T-helper 2 cell treated with Interferon-gamma antibody and Interleukin-4, amounts not matched to agents 100 ng/mL and 5 ng/mL, for 36 hours (primary cell): ENCODE measurements around the gene EMP2. TPM values are rescaled to one million over a fixed set of nuclear protein-coding genes. Genes with fewer than 3 reads are reported as not detected.
"Not testable (repeated sequence)": the region's sequence is repeated elsewhere in the genome, so short reads cannot be mapped to it uniquely, and the experiment has no call there.

ENCODE experiments used
- intact Hi-C: fragments of 100-400 bp; cut with micrococcal nuclease; formaldehyde crosslinking; loops from one replicate; pipeline ENCODE4 v1.15.1; 2023
- total RNA-seq: library from RNA; stranded (reverse); gene quantifications from 2 replicates; pipeline ENCODE4 v1.2.3, GENCODE V29; 2022

Gene EMP2, protein sequence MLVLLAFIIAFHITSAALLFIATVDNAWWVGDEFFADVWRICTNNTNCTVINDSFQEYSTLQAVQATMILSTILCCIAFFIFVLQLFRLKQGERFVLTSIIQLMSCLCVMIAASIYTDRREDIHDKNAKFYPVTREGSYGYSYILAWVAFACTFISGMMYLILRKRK
- total RNA-seq = not detected in 2 replicates

DNA sequence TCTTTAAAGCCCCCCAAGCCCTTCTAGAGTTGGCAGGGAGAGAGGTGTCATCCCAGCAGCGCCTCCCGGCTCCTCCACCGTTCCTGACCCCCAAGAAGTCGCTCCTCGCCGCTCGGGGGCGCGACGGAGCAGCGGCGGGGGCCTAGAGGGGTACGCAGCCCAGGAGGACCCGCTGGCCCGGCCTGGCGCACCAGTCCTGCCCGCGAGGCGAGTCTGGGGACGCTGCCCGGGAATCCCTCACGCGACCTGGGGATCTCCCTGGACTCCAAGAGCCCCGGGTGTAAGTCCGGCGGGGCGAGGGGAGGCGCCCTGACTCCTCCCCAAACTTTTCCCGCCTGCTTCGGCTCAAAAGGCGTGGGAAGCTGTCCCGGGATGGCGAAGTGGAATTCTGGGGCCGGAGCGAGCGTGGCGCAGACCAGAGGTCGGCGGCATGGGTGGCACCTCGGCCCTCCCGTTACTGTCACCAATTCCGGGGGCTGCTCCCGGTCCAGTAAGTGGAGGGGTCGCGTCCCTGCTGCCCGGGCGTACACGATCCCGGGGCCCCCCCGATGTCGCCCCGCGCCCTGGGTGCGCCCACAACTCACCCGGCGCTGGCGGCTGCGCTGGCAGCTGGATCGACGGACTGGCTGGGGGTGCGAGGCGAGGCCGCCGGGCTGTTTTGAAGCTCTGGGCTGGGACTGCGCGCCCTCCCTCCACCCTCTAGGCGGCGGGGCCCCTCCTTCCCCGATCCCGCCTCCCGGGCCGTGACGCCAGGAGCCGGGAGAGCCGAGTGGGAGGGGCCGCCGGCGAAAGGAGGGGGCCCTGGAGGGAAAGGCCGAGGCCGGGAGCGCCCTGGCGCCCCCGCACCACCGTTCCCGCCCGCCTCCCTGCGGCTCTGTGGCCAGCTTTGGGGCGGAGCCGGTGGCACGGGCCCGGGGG, at the start of gene EMP2:
Gene EMP2, minus strand, starts transcription at position 634 of the 918 bp plus-strand sequence. CDS start 32,981 bp downstream, outside the sequence.
- intact Hi-C loops = no loop called here

DNA sequence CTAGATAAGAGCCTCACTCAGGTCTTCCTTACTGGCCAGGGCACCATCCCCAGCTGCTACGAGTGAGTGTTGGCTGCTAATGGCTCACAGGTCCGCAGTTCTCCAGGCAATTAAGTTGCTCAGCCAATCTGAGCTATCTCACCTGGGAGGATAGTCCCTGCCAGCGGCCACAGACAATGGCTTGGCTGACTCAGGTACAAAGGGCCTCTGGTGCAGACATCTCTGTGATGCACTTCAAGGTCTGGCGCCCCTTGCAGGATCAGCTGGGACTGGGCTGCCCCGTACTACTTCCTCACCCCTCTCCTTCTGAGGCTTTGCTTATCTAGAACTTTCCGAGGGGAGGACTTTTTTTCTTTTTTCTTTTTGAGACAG, 49.2 kb upstream of the EMP2 start:
- intact Hi-C loops = no loop called here

DNA sequence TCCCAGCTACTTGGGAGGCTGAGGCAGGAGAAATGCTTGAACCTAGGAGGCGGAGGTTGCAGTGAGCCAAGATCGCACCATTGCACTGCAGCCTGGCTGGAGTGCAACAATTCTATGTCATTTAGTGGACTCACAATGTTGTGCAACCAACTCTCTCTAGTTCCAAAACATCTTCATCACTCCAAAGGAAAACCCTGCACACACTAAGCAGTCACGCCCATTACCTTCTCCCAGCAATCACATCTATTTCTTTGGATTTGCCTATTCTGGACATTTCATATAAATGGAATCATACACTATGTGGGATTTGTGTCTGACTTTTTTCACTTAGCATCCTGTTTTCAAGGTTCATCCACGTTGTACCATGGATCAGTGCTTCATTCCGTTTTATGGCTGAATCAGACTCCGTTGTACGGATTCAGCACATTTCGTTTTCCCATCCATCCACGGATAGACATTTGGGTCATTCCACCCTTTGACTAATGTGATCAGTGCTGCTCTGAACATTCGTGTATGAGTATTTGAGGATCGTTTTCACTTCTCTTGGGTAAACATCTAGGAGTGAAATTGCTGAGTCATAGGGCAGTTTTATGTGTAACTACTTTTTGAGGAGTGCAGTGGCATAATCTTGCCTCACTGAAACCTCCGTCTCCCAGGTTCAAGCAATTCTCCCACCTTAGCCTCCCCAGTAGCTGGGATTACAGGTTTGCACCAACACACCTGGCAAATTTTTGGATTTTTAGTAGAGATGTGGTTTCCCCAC, 45.4 kb upstream of the EMP2 start:
- intact Hi-C loops = no loop called here

DNA sequence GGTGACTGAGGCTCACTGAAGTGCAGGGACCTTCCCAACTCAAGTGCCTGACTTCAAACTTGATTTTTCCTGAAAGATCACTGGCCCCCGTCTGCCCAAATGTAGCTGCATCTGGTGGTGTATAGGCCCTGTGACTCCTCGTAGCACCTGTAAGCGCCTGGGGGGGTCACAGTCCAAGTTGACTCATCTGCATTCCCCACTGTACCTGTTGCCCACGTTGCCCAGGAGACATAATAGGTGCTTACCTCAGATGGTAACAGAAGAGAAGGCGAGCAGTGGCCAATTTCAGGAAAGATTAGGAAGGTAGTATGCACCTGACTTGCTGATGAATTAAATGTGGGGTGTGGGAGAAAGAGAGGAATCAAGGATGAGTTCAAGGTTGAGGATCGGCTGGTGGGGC, 44.1 kb upstream of the EMP2 start:
- intact Hi-C loops = no loop called here

DNA sequence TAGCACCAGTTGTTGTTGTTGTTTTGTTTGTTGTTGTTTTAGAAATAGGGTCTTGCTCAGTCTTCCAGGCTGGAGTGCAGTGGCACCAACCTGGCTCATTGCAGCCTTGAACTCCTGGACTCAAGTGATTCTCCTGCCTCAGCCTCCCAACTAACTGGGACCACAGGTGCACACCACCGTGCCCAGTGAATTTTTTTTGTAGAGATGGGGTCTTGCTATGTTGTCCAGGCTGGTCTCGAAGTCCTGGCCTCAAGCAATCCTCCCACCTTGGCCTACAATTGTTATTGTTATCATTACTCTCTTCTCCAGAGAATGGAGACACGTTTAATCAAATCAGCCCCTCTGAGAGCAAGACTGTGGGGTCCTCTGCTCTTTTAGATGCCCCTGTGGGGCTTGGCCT, 42.7 kb upstream of the EMP2 start:
- intact Hi-C loops = no loop called here

DNA sequence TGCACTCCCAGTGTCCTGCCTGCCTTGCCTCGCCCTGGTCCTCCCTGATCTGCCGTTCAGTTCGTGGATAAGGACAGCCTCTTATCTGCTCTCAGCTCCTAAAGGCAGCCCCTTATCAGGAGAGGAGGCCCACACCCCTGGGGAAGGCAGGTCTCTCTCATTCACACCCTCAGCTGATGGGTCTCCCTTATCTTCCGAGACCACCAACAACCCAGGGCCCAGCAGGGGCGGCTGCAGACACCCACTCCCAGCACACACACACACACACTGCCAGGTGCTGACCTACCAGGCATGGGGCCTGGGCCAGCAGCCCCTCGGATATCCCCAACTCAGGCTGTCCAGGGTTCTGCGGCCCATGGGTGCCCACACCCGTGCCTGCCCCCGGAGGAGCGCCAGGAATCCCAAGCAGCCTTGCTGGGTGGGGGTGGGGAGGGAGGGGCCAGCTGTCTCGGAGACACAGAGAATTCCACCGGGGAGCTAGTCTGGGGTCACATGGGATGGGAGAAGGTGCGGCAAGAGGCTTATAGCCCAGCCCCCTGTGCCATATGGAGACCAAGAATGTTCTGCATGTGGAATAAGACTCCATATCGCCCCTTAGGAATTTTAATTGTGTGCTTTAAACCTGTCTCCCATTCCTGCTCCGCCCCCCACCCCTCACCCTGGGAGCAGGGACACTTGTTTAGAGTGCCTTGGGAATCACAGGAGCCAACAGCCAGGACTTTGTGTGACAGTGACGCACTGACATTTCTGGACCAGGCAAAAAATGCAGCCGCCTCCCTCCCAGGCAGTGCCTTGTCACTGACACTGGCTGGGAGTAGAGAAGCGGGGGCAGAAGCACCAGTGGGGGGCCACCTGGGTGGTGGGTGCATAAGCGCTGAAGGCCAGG, 41.9 kb upstream of the EMP2 start:
- intact Hi-C loops = no loop called here

DNA sequence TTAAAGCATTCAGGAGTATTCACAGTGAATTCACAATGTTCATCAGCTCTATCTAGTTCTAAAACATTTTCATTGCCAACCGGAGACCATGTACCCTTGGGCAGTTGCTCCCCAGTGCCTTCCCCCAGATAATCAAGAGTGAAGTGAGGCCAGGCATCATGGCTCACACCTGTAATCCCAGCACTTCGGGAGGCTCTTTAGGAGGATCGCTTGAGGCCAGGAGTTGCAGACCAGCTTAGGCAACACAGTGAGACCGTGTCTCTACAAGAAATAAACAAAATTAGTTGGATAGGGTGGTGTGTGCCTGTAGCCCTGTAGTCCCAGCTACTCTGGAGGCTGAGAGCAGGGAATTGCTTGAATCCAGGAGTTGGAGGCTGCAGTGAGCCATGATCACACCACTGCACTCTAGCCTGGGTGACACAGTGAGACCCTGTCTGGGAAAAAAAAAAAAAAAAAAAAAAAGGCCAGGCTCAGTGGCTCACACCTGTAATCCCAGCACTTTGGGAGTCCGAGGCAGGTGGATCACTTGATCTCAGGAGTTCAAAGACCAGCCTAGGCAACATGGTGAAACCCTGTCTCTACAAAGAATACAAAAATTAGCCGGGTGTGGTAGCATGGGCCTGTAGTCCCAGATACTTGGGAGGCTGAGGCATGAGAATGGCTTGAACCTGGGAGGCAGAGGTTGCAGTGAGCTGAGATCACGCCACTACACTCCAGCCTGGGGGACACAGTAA, 41.0 kb upstream of the EMP2 start:
- intact Hi-C loops = not testable (repeated sequence)

DNA sequence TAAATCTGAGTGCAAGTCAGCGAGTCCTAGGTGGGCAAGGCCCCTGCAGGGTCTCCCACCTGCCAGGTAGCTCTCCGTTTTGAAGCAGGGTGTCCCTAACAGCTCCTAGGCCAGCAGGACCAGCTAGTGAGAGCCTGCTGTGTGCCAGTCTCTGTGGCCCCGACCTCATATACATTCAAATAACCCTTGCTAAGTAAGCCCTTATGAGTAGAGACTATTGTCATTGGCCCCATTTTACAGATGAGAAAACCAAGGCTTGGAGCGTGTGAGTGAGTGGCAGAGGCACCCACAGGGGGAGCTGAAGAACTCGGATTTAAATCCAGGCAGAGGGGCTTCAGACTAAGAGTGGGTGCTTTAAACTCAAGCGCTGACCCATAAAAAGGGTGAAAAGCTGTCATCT, 39.7 kb upstream of the EMP2 start:
- intact Hi-C loops = no loop called here

DNA sequence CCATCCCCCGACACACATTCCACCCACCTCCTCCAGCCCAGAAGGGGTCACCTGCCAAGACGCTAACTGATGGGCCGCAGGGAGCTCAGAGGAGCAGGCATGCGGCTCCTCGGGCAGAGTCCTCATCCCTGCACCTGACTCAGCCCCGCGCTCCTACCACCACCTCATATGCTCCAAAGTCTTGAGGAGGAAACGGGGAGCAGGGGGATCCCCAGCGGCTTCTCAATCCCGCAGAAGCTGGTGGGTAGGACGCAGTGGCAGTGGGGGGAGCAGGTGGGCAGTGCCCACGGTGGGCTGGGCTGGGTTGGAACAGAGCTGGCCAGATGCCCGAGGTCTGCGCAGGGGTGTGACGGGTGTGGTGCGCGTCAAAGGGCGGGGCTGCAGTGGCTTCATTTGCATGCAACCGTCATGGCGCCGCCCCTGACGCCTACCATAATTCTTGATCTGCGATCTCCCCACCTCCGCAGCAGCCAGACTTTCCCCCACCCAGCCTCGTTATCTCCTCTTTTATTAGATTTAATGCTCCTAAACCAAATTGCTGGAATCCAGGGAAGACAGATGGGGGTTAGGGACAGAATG, 39.0 kb upstream of the EMP2 start:
- intact Hi-C loops = no loop called here

DNA sequence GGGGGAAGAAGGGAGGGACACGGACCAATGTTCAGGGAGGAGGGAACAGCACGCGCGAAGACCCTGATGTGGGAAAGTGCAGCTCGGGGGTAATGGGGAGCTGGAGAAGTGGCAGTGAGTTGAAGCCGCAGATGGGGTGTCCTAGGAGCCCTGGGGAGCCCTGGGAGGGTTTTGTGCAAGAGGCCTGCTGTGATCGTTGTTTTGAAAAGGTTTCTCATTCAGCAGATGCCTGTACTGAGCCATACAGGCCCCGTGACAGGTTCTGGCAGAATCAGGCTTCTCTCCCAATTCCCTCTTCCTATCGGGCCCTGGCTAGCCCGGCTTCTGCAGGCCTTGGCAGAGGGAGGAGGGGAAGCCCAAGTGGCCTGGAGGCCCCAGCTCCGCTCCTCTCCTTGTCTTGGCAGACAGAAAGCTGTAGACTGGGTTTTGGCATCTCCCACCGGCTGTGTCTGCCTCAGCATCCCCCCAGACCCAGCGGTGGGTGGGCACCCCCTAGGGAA, 38.4 kb upstream of the EMP2 start:
- intact Hi-C loops = no loop called here

DNA sequence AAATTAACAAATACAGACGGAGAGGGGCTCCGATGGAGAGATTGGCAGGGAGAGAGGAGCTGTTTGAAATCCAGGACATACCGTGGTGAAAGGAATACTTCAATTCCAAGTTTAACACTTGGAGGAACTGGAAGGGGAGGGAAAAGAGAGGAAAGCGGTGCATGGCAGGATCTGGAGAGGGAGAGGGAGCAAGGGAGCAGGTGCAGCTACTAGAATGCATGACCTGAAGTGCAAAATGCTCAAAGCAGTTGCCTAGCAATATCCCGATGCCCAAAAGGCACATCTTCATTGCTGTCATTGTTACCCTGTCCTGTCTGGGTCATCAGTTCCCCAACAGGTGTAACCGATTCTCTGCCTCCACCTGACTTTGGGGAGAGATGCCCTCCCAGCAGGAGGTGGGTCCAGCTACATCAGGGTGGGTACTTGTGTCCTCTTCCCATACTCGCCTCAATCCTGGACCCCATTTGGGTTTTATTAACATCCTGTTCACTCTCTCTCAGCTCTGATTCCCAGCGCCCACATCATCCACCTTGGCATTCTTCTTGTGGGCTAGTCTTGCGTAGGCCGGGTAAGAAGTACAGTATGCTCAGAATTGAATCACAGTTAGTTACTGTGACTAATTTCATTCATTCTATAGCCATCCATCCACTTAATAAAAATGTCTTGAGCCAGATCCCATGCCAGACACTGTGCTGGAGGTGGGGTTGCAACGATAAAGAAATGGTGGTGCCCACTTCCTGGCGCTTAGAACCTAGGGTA, 37.4 kb upstream of the EMP2 start:
- intact Hi-C loops = no loop called here

DNA sequence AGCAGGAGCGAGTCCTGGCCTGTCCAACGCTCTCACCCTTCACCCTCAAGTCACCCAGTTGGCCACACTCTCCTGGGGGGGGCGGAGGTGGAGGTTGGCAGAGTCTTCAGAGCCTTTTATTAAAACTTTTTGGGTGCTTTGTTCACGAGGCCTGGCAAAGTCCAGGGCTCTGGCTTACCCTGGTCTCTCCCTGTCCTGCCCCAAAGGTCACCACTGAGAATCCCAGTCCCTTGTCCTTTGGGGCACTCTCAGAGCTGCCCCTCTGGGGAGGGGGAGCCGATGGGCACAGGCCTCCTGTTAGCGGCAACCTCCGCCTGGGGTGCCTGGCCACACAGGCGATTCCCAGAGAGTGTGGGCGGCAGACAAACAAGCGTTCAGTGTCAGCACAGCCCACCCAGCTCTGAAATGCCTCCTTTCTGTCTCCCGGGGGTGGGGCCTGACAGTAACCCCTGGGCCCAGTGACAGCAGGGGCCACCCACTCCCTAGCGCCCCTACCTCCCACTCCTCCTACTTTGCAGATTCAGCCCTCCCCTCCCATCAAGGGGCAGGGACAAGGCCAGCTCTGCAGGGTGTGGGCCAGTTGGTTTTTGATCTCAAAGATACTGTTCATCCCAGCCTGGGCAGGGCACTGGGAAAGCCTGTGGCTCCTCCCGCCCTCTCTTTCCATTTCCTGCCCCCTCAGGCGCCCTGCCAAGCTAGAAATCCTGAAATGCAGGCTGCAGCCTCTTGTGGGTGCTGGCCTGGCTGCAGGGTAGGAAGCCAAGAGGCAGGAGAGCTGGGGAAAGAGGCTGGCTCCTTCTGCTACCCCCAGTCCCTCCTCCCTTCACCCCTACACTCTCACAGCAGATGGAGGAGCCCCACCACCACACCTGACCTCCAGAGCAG, 36.6 kb upstream of the EMP2 start:
- intact Hi-C loops = no loop called here

DNA sequence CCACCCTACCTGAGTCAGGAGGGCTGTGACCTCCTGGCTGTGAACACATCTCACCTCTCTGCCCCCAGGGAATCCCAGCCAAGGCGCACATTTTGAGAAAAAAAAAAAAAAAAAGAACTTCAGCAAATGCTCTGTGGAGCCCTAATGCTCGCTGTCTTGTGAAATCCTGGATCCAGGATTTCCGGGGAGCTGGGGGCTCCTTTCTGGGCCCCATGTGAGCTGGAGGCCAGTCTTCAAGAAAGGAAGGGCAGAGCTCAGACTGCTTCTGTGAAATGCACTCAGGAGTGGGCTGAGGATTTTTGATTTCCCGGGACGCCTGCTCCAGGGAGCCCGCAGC, 36.0 kb upstream of the EMP2 start:
- intact Hi-C loops = no loop called here

DNA sequence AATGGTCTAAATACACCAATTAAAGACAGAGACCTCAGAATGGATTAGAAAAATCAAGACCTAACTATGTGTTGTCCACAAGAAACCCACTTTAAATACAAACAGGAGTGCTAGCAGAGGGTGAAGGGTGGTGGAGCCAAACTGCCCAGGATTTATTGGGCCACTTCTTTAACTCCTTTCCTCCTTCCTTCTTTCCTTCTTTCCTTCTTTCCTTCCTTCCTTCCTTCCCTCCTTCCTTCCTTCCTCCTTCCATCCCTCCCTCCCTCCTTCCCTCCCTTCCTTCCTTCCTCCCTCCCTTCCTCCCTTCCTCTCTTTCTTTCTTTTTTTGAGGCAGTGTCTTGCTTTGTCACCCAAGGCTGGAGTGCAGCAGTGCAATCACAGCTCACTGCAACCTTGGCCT, 34.3 kb upstream of the EMP2 start:
- intact Hi-C loops = no loop called here

DNA sequence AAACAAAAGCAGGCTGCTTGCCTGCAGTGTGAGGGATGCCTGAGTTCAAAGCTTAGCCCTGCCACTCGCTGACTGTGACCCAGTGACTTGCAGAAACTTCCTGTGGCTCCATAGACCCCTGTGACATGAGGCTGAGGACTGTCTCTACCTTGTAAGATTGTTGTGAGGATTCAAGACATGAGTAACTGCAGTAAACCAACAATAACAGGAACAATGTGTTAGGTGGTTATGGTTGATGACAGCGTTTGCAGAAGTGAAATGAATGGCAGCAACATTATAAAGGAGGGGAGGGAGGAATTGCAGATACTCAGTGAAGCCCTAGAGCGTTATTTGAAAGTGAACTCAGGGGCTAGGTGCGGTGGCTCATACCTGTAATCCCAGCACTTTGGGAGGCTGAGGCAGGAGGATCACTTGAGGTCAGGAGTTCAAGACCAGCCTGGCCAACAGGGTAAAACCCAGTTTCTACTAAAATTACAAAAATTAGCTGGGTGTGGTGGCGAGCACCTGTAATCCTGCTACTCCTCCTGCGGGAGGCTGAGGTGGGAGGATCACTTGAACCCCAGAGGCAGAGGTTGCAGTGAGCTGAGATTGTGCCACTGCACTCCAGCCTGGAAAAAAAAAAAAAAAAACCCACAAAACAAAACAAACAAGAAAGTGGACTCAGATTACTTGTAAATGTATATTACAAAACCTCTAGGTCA, 33.5 kb upstream of the EMP2 start:
- intact Hi-C loops = no loop called here

DNA sequence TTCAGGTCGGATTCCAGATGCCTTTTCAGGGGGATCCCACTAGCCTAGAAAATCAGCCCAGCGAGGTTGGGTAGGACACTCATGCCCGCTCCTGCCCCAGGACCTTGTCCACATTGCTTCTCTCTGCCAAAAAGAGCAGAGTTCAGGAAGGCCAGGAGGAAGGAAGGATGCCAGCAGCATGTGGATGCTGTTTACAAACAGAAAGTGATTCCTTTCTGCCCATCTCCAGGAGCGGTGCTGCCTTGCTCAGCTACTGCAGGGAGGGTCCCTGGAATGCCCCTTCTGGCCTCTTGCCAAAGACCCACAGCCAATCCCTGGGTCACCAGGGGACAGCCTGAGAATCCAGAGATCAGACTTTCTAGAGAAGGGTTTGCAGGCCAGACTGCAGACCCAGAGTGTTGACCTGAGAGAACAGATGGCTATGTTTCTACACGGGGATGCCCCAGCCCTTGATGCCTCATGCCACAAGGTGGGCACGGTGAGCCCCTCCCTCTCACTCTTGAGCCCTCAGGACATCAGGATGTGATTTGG, 32.3 kb upstream of the EMP2 start:
- intact Hi-C loops = no loop called here

DNA sequence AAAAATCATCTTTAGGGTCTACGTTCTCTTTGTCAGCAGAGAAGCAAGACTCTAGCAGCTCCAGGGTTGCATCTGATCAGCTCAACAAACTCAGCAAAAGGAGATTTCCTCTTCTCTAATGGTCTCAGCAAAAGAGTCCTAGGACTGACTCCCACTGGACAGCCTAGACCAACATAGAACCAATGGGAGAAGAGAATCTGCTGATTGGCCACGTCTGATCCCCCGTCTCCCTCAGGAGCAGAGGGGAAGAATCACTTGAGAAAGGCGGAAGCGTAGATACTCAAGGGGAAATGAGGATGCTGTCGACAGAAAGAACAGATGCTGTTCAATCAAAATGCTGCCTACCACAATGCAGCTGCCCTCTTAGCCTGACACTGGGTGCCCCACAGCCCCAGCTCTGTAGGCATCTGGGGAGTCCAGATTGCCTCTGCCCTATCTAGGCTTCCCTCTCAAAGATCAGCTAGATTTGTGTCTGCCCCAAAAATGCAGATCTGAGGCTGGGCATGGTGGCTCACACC, 31.5 kb upstream of the EMP2 start:
- intact Hi-C loops = no loop called here
